CD4-positive, alpha-beta T cell treated with Interleukin-4 for 1 hour (primary cell): Measurements from ENCODE around the gene CRELD2.

Experiments
- DNase-seq, 2 donors: peaks; one replicate each; pipeline ENCODE4 v3.0.0-alpha.2; 2020 to 2022

CRELD2 gene

GRCh38 chr22:49948116-49948957 lies 29.9 kb downstream of the CRELD2 start:
- no peak for DNase-seq

GRCh38 chr22:49948958-49949913 lies 30.8 kb downstream of the CRELD2 start:
- DNase-seq, result no peak

DNA sequence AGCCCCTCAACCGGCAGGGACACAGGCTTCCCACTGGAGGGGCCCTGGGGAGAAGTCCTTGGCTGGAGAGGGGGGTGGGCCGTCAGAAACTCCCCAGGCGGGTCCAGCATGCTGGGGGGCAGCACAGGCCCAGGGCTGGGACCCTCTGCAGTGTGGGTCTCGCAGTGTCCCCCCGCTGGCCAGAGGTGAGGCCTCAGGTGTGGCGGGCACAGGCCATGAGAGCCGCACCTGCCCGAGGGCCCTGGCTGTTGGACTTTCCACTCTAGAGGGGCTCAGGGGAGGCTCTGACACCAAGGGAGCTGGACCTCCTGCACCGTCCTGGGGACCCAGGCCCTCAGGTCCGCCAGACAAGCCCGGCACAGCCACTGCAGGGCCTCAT lies 31.5 kb downstream of the CRELD2 start:
- no peak for DNase-seq

DNA sequence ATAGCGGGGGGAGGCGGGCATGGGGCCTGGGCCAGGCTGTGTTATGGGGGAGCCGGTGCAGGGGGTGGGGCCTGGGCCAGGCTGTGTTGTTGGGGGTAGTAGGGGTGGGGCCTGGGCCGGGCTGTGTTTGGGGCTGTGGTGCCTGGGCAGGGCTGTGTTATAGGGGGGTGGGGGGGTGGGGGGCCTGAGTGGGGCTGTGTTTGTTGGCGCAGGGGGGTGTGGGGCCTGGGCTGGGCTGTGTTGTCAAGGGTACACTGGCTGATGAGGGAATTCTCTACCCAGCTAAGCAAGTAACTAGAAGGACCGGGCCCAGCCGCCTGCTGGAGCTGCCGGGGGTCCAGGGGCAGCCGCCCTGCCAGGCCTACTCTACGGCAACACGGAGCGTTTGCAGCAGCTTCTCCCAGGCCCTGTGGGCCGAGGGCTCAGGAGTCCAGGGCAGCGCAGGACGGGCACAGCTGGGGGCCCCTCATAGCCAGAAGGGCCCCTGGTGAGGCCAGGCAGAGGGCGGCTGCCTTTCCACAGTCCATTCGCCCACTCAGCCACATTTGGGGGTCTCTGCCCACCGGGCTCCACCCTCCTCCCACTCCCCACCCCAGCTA lies 32.1 kb downstream of the CRELD2 start:
- DNase-seq, result no peak

DNA sequence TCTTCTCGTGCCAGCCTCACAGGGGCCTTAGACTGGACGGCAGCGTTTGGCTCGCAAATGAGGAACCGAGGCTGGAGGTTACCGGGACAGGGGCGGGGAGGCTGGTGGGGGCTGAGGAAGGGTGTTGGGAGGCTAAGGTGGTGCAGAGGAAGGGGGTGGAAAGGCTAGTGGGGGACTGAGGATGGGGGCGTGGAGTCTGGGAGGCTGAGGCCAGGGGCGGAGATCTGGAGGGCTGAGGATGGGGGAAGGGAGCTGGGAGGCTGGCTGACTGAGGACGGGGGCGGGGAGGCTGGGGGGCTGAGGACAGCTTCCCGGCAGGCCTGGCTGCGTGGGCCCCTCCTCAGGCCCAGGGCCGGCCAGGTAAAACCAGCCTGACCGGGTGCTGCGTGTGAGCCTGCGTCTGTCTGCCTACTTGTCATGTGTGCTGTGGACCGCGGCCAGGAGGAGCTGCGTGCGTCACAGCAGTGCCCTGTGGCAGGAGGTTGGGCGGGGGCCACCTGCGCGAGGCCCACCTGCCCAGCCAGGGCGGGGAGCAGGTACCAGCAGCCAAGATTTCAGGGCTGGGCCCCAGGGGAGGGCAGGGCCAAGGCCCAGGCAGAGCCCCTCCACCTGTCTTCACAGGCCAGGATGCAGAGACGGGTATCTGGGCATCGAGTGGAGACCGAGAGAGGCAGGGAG lies 32.7 kb downstream of the CRELD2 start:
- no peak for DNase-seq

DNA sequence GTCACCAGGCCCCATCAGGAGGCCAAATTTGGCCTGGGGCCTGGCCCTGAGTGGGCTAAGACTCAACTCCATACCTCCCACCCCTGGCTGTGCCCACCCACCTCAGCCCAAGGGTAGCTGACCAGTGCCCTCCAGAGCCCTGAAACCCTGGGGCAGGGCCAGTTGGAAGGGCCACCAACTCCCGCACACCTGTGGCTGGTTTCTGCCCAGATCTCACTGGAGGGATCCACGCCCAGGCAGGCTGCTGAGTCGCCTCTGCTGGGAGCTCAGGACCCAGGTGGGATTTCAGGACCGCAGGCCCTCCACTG lies 33.2 kb downstream of the CRELD2 start:
- no peak for DNase-seq

DNA sequence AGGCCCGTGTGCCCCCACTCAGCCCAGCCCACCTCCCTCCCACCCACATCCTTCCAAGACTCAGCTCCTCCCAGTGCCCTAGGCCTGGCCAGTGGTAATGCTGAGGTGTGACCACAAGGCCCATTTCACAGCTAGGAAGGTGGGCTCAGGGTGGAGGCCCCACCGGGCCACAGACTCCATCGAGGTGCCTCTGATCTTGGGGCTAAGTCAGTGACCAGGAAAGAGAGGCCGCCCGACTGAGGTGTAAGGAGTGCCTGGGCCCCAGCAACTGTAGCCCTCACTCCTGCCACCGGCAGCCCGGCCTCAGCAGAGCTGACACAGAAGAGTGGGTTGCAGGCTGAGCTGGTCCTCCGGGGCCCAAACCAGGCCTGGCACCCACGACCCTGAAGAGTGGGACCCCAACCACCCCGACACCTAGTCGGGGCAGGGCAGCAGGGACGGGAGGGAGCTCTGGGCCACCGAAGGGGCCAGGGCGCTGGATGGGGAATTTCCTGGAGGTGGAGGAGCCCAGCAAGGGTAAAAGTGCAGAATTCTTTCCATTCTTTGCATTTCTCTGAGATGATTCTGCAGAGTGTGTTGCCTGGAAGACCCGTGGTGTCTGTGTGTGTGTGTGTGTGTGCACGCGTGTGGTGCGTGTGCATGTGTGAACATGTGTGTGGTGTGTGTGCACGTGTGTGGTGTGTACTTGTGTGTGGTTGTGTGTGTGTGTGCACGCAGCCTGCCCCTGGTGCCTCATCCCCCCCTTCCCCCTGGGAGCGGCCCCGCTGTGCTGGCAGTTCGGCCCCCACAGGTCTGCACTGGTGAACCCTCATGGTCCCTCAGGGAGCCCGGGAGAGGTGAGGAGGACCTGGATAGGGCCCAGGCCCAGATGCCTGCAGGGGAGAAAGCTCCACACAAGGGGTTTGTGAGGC lies 33.8 kb downstream of the CRELD2 start:
- no peak for DNase-seq

GRCh38 chr22:49953027-49953679 lies 34.7 kb downstream of the CRELD2 start:
- DNase-seq, result peak; percentile 23 to 68

GRCh38 chr22:49953680-49954344 lies 35.4 kb downstream of the CRELD2 start:
- no peak for DNase-seq

GRCh38 chr22:49954354-49954753 lies 35.9 kb downstream of the CRELD2 start:
- no peak for DNase-seq

DNA sequence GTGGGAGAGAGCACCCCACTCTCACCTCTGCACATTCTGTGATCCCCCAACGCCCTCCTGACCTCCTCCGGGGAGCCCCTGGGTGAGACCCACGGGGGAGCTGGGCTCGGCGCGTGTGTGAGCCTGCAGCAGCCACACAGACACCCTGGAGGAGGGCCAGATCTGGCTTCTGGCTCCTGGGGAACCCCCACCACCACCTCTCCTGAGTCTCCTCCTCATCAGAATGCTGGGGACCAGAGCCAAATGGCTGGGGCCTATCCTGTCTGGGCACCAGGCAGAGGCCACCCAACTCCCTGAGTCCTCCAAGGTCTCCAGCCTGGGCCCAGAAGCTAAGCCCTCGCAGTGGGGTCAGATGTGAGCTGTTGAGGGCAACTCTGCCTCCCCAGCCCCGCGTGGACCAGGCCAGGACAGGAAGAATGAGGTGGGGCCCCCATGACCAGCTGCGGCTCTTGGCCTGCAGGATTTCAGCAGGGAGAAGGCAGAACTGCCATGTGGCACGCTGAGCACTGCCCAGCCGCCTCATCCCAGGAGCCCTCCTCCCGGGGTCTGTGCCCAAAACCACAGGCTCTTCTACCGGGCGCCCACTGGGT lies 36.7 kb downstream of the CRELD2 start:
- no peak for DNase-seq

DNA sequence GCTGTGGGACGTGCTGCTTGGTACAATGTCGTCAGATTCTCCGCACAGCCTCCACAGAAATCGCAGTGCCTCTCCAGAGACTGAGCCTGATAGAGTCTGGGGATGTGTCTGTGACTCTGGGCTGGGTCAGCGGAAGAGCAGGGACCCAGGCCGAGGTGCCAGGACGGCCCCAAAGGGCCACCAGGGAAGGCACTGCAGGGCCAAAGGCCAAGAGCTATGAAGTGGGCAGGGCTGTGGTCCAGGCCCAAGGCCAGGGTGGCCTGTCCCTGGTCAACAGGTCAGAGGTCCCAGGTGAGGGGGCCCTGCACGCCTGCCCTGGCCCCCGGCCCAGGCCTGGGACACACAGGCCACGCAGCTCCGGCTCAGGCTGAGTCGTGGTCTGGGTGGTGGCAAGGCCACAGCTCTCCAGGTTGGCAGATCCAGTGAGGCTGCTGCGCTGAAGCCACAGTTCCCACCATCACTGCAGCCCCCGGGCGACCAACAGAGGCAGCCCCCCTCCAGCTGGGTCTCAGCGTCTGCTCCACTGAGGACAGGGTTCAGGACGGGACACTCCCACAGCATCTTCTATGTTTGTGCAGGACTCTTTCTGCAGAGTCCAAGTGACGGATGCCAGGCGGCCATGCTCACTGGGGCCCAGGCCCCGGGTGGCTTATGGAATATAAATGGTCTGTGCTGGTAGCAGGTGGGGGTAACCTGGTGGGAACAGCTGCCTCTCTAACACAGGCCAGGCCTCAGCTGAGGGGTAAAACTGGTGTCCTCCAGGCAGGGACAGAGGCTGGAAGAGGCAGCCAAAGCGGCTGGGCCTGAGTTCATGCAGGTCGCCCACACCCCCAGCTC lies 37.4 kb downstream of the CRELD2 start:
- no peak for DNase-seq

DNA sequence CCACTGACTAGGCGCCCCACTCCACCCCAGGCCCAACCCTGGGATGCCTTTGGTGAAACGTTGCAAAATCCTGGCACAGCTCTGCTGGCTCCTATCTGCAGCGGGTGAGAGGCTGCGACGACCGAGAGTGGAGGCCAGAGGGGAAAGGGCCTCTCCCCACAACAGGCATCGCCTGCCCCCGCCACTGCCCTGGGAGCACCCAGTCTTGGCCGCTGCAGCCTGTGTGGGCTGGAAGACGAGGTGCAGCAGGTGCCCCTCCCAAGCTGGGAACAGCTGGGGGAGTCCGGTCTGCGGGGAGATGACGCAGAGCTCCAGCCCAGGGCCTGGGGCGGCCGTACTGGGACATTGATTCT lies 38.0 kb downstream of the CRELD2 start:
- DNase-seq, result no peak

- DNase-seq, result no peak
Observed at GRCh38 chr22:49956914-49957825, 38.7 kb downstream of the CRELD2 start.

GRCh38 chr22:49957826-49958365 lies 39.5 kb downstream of the CRELD2 start:
- no peak for DNase-seq

- DNase-seq, result no peak
Observed at GRCh38 chr22:49958366-49958921, 40.0 kb downstream of the CRELD2 start.

- no peak for DNase-seq
Observed at GRCh38 chr22:49958931-49959781, 40.7 kb downstream of the CRELD2 start.
